Measurements from ENCODE around the gene CC2D2B. TPM values are rescaled to one million over a fixed set of nuclear protein-coding genes. Genes with fewer than 3 reads are reported as not detected.
A peak's percentile ranks its signal among the peaks of the same experiment; 100 is the strongest.
"Not testable (repeated sequence)": the region's sequence is repeated elsewhere in the genome, so short reads cannot be mapped to it uniquely, and the experiment has no call there.

The CC2D2B gene
- total RNA-seq, 1 donor from 2014 or later: 0.45 TPM

DNA sequence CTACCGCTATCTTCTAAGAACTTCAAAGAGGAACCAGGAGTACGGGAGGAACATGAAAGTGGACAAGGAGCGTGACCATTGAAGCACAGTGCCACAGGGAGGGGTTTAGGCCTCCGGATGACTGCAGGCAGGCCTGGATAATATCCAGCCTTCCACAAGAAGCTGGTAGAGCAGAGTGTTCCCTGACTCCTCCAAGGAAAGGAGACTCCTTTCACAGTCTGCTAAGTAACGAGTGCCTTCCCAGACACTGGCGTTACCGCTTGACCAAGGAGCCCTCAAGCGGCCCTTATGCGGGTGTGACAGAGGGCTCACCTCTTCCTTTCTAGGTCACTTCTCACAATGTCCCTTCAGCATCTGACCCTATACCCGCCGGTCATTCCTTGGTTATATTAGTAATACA lies 86.6 kb downstream of the CC2D2B start:
- DNase-seq; intact Hi-C loops (cut with micrococcal nuclease); ATAC-seq: not testable (repeated sequence)

DNA sequence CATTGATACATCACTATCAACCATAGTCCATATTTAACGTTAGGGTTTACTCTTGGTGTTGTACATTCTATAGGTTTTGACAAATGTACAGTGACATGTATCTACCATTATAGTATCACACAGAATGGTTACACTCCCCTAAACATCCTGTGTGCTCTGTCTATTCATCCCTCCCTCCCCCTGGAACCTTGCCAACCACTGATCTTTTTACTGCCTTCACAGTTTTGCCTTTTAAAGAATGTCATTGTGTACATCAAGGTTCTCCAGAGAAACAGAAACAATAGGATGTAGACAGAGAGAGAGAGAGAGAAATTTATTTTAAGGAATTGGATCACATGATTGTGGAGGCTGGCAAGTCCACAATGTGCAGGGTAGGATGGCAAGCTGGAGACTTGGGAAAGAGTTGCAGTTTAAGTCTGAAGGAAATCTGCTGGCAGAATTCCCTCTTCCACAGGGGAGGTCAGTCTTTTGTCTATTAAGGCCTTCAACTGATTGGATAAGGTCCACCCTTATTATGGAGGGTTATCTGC lies 90.5 kb downstream of the CC2D2B start:
- DNase-seq (no peak), ATAC-seq (no peak)
- intact Hi-C loops (cut with micrococcal nuclease): no loop called here

GRCh38 chr10:96013956-96014355 lies 106.2 kb downstream of the CC2D2B start:
- DNase-seq: no peak
- intact Hi-C loops (cut with micrococcal nuclease): loop anchor here (10.0 kb wide), 1 partner anchor 321 kb away; no protein-coding TSS in a partner anchor
- ATAC-seq: no peak

GRCh38 chr10:96014473-96015102 lies 106.8 kb downstream of the CC2D2B start:
- DNase-seq (no peak), ATAC-seq (no peak)
- intact Hi-C loops (cut with micrococcal nuclease): loop anchor here (10.0 kb wide), 1 partner anchor 320 kb away; no protein-coding TSS in a partner anchor

- no peak for DNase-seq
- intact Hi-C loops (cut with micrococcal nuclease): loop anchor here (10.0 kb wide), 1 partner anchor 318 kb away; no protein-coding TSS in a partner anchor
- peak; percentile 79 for ATAC-seq
Observed at GRCh38 chr10:96017191-96017687, 109.5 kb downstream of the CC2D2B start.

GRCh38 chr10:96021332-96021731 lies 113.6 kb downstream of the CC2D2B start:
- intact Hi-C loops (cut with micrococcal nuclease): no loop called here
- no peak for DNase-seq
- no peak for ATAC-seq

GRCh38 chr10:96022739-96023138 lies 115.0 kb downstream of the CC2D2B start:
- ATAC-seq (no peak), DNase-seq (no peak)
- intact Hi-C loops (cut with micrococcal nuclease): no loop called here

DNA sequence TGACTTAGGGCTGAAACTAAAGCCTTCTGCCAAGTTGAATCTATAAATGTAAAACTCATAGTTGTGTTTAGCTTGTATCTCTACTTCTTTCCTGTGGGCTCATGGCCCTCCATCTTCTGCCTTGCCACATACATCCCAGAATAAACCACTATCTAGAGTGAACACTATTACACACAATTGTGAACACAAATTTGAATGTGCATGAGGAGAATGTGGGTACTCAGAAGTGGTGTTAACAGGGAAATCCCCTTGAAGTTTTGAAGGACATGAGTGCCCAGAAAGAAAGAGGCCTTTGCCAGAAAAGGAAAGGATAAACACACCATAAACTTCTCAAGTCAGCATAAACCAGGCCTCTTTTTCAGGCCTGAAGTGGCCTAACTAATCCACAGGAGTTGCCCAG lies 115.4 kb downstream of the CC2D2B start:
- DNase-seq: no peak
- ATAC-seq: no peak
- intact Hi-C loops (cut with micrococcal nuclease): no loop called here

DNA sequence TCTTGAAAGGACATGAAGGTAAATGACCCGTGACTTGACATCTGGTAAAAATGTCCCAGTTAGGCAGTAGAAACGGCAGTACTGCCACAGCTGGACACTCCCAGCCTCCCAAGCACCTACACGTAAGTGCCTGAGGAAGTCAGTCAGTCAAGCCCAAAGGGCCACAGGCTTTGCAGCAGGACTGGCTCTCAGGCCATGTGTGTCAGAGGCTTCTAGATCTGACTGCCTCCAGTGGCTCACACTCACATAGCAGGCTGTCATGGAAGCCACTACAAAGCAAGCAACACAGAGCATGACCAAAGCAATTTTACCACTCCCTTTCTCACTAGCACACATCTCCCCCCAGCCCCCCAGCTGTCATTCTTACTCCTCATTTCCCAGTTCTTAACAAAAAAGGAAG lies 117.8 kb downstream of the CC2D2B start:
- ATAC-seq: no peak
- intact Hi-C loops (cut with micrococcal nuclease): no loop called here
- DNase-seq: no peak

- DNase-seq (no peak), ATAC-seq (no peak)
- intact Hi-C loops (cut with micrococcal nuclease): no loop called here
Observed at GRCh38 chr10:96034625-96035024, 126.8 kb downstream of the CC2D2B start.

- intact Hi-C loops (cut with micrococcal nuclease): no loop called here
- no peak for ATAC-seq
- DNase-seq: no peak
Observed at GRCh38 chr10:96038476-96039387, 131.0 kb downstream of the CC2D2B start.

DNA sequence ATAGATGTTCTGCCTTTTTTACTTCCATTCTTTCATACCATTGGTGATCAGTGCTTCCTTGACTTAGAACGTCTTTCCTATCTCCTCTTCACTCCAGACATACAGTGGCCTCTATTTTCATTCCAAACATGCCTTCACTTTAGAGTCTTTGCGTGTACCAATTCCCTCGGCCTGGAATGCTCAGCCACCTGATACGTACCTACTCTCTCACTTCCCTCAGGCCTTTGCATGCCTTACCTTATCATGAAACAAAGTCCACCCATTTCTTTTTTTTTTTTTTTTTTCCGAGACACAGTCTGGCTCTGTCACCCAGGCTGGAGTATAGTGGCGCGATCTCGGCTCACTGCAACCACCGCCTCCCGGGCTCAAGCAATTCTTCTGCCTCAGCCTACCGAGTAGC lies 133.4 kb downstream of the CC2D2B start:
- ATAC-seq: no peak
- intact Hi-C loops (cut with micrococcal nuclease): no loop called here
- DNase-seq: no peak

DNA sequence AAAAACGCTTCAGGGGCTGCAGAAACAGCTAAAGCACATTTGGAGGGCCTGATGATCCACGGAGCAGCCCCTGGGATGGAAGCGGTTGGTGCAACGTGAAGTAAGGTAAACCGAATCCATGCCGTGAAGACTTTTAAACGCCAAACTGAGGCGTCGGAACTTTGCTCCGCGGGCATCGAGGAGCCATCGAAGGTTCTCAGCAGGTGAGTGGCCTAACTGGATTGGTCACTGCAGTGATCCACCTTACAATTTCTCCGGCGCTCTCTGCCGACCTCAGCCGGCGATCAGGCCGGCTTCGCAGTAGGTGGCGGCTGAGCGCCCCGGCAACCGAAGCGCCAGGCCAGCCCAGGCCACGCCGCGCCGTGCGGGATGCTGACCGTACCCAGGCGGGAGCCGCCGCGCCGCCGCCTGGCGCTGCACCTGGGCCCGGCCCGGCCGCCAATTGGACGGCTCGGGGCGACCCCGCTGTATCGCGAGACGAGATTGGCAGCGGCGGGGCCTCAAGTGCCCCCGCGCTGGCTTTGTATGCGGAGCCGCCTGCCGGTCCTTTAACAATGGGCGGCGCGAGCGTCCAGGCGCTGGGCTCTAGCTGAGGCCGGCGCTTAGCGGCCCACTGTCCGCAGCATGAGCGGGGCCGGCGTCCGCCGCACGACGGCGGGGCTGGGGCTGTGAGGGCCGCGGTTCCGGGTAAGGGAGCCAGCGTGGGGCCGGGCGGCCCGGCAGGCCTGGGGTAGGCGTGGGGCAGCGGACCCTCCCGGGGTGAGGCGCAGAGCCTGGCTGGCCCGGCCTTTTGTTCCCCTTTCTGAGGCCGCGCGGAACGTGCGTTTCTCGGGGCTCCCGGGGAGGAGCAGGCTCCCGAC lies 135.5 kb downstream of the CC2D2B start, which contains the start of gene CCNJ:
TSS of gene CCNJ (plus strand) at position 551 of the 860 bp plus-strand sequence. CDS start 811 bp downstream, outside the sequence.
- intact Hi-C loops (cut with micrococcal nuclease): no loop called here
- DNase-seq (peak; percentile 94), ATAC-seq (peak; percentile 98)

- DNase-seq: peak; percentile 65
- intact Hi-C loops (cut with micrococcal nuclease): no loop called here
- ATAC-seq: peak; percentile 66
Observed at GRCh38 chr10:96043893-96044715, 136.3 kb downstream of the CC2D2B start.

- ATAC-seq (no peak), DNase-seq (no peak)
- intact Hi-C loops (cut with micrococcal nuclease): no loop called here
Observed at GRCh38 chr10:96044736-96045135, 137.0 kb downstream of the CC2D2B start.

DNA sequence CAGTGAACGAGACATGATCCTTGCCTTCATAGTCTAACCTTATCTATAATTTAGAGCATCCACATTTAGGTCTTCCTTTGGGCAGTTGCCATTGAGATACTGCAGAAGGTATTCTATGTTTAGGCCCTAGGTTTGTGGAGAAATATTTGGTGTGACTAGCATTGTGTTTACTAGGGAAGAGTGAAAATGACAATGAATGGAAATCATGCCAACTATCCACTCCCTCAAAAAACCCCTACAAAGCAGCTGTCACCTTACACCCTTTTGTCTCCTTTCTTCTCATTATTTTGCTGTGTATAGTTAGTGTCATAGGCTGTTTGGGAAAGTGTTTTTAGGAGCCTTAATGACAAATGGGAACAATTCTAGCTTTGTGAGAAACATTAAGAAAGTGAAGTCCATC lies 138.8 kb downstream of the CC2D2B start:
- no peak for ATAC-seq
- intact Hi-C loops (cut with micrococcal nuclease): no loop called here
- DNase-seq: no peak

GRCh38 chr10:96047004-96047649 lies 139.4 kb downstream of the CC2D2B start:
- intact Hi-C loops (cut with micrococcal nuclease): no loop called here
- ATAC-seq (no peak), DNase-seq (no peak)

DNA sequence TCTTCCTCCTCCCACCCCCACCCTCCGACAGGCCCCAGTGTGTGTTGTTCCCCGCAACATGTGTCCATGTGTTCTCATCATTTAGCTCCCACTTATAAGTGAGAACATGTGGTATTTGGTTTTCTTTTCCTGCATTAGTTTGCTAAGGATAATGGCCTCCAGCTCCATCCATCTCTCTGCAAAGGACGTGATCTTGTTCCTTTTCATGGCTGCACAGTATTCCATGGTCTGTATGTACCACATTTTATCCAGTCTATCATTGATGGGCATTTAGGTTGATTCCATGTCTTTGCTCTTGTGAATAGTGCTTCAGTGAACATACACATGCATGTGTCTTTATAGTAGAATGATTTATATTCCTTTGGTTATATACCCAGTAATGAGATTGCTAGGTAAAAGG lies 140.2 kb downstream of the CC2D2B start:
- DNase-seq; intact Hi-C loops (cut with micrococcal nuclease): not testable (repeated sequence)

More for the DNA sequence above, 140.2 kb downstream of the CC2D2B start:
- not testable (repeated sequence) for ATAC-seq
